ENCODE measurements around the gene TARDBP.
"Not testable (repeated sequence)": the region's sequence is repeated elsewhere in the genome, so short reads cannot be mapped to it uniquely, and the experiment has no call there.

Gene TARDBP

DNA sequence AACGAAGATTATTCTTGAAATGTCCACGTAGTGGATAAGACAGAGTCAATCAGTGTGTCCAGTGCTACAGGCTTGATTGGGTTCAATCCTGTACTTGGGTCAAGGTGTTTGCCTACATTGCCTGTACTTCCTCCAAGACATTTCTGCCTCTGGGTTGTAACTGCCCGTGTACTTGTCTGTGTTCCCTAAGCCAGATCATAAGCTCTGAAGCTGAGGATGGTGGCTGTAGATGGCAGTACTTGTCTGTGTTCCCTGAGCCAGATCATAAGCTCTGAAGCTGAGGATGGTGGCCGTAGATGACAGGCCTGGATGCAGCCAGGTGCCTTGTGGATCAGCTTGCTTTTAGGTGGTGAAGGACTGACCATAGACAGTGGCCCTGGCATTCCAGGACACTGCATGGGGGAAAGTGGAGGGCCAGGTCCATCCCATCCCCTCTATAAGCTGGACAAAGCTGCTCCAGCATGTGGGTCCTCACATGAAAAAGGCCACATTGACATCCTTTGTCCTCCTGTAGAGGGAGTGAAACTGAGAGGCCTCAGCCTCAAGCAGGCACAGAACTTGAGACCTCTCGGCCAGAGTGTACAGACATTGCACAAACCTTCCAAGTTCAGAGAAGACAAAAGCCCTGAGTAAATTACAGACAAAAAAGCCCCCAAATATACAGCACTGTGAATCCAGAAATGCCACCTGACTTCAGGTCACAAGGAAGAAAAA is 49.4 kb downstream of the TARDBP start:
- no peak for DNase-seq

DNA sequence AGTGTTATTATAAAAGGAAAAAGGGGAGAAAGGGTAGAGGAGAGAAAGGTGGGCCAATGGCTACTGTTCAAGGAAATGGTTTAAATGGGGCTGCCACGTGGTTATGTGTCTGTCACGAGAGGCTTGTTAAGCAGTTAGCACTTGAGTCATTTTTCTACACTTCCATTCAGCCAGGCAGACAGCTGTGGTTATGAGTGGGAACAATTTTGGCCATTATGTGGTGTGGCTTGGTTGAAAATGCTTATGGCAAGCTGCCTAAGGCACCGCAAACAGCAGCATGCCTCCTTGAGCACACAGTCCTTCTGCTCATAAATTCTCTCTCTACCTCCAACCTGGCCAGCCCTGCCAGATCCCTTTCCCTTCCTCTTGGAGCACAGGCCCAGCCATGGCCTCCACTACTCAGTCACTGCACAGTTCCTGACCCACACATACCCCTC is 50.5 kb downstream of the TARDBP start:
- DNase-seq: peak in 1 of 5 donors; percentile 68

DNA sequence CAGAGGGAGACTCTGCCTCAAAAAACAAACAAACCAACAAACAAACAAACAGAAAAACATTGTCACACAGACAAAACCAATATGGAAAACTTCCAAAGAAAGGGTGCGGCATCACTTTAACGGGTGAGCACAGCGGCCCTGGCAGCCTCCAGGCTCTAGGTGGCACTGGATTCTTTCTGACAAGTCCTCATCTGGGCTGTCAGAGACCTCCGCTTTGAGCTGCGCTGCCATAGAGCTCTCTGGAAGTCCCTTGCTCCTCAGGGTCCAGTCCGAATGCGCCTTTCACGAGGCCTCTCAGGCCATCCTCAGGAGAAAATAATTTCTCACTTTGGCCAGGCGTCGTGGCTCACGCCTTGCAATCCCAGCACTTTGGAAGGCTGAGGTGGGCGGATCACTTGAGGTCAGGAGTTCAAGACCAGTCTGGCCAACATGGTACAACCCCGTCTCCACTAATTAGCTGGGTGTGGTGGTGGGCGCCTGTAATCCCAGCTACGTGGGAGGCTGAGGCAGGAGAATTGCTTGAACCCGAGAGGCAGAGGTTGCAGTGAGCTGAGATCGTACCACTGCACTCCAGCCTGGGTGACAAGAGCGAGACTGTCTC is 51.6 kb downstream of the TARDBP start:
- DNase-seq: not testable (repeated sequence)

- no peak for DNase-seq
These were observed 52.5 kb downstream of the TARDBP start for GRCh38 chr1:11064942-11065341.

GRCh38 chr1:11065796-11066195 is 53.3 kb downstream of the TARDBP start:
- DNase-seq: no peak

GRCh38 chr1:11067716-11068599 is 55.5 kb downstream of the TARDBP start:
- DNase-seq: no peak

GRCh38 chr1:11068600-11069473 is 56.4 kb downstream of the TARDBP start:
- DNase-seq: no peak

- no peak for DNase-seq
These were observed 58.4 kb downstream of the TARDBP start for GRCh38 chr1:11070876-11071275.

DNA sequence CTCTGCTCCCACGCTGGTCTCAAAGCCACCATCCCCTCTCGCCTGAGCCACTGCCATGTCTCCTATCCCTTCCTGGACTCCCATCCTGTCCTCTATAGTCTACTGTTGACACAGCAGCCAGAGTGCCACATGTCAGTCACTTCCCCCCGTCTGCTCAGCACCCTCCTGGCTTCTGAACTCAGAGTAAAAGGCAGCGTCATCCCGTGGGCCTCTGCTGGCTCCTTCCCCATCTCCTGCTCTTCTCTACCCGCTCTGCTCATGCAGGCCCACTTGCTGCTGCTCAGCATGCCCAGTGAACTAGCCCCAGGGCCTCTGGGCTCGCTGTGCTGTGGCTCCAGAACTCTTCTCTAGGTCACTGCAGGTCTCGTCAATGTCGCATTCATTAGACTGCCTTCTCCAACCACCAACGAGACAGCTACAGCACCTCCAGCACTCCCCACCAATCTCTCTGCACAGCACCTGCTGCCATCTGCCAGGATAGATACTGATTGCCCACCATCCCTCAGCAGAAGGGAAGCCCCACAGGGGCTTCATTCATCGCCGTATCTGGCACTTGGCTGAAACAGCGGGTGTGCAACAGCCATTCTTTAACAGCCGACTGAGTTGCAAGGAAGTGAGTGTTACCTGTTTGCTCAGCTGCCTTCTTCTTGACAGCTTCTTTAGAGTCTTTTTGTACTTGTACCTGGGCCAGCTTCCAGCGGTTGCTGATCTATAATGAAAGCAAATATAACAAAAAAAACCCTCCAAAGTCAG is 59.2 kb downstream of the TARDBP start:
- DNase-seq: no peak

DNA sequence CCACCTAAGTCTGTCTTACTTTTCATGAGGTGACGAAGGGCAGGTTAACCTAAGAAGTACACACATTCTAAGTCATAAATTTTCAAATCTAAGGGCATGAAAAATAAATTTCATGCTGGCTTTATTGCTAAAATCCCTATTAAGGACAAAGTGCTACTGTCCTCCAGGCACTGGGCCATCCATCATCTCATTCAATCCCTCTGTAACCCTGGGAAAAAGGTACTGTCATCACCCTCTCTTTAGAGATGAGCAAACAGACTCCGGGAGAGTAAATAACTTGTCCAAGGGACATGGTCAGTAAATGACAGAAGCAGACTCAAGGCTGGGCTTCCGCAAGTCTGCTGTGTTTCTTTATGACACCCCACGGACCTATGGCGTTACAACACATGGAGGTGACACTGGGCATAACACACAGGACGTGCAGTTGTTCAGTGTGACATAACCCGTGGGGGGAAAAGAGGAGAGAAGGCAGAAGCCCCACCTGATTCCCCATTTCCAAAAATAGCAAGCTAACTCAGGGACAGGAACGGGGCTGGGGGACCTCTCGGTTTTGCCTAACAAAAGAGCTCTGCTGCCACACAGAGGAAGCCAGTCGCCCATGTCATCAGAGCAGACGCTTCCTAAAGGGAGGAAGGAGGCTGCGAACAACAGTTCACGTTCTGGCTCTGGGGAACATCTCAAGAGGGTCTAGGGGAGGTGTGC is 59.9 kb downstream of the TARDBP start:
- no peak for DNase-seq

DNA sequence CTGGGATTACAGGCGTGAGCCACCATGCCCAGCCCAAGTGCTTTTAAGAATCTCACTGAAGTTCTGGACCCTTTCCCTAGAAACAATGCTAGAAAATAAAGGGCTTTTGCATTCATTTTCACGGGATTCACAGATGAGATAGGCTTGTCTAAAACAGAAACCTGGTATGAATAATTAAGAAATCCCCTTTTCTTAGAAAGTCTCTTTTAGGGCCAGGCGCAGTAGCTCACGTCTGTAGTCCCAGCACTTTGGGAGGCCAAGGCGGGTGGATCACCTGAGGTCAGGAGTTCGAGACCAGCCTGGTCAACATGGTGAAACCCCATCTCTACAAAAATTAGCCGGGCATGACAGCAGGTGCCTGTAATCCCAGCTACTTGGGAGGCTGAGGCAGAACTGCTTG is 60.9 kb downstream of the TARDBP start:
- not testable (repeated sequence) for DNase-seq
